Amniotic stem cell (primary cell): ENCODE results near the gene PRKN.

Source experiments
- DNase-seq: peaks from one replicate; lab custom pipeline; 2025; lab: John Stamatoyannopoulos, UW

The PRKN gene

GRCh38 chr6:161376367-161376766 lies 1351.2 kb downstream of the PRKN start:
- DNase-seq = no peak

DNA sequence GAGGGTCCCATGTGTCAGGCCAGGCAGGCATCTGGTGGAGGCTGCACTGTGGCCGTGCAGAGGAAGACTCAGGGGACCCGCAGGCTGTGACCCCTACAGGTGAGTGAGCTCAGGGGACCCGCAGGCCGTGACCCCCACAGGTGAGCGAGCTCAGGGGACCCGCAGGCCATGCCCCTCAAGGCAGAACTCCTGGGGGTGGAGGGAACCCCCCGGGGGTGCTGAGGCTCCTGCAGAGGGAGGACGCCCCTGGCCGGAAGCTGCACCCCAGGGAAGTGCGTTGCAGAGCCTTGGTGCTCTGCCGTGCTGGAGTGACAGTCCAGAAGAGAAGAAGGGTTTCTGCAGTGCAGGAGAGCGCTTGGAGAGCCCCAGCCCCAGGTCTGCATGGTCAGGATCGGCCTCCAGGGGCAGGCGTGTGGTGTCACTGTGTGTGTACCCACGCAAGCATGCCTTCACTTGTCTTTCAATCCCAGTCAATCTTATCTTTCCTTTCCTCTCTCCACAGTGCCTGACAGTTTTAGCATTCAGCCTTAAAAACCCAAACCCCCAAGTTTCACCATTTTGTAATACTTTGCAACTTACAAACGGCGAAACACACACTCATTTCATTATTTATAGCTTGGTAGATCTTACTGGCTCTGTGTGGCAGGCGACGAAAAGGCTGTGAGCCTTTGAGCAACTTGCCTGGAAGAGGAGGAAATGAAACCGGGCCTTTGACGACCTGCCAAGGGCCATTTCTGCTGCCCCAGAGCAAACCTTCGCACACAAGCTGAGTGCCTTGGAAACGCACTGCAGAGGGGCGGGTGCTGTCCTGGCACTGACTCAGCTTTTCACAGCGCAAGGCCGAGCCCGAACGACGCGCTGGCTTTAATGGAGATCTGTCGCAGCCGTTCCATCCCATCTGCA lies 1352.3 kb downstream of the PRKN start:
- no peak for DNase-seq

GRCh38 chr6:161373905-161374451 lies 1353.6 kb downstream of the PRKN start:
- no peak for DNase-seq

DNA sequence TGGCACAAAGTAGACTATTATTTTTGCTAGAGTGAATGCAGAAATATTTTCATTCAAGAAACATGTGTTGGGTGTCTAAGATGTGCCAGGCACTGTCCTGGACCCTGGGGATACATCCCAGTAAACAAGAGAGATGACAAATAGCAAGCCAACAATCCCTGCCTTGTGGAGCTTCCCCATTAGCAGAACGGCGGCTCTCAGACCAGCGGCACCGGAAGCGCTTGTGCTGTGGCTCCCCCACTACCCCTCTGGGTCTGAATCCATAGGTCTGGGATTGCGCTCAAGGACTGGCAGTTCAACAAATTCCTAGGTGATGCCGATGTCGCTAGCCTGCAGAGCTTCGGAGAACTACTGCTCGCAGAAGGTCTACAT lies 1355.2 kb downstream of the PRKN start:
- no peak for DNase-seq

DNA sequence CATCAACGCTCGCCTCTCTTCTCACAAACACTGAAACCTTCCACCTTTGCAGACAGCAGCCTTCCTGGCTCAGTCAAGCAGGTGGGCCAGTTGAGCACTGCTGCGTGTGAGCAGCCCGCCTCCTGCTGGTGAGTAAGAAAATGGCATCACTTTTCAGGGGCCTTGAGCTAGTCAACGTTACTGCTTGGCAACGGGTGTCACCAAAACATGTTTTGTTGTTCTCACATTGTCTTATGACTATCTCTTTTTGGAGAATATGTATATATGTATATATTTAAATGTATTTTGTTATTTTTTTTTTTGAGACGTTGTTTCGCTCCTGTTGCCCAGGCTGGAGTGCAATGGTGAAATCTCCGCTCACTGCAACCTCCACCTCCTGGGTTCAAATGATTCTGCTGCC lies 1356.7 kb downstream of the PRKN start:
- DNase-seq = no peak

DNA sequence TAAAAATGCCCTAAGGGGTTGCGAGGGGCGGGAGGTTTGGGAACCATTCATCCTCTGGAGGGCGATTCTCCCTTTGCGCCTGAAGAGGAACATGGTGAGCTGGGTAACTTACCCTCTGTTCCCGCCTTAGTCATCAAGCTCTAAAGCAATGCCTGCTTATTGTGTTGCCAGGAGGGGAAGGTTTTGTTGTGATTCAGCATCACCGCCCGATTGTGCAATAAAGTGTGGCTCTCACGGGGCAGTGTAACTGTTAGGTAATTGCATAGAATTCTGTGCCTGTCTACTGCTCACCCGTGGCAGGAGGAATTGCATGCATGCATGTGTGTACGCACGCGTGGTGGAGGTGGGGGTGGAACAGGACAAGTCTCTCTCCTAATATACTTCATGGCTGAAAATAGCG lies 1358.2 kb downstream of the PRKN start:
- DNase-seq = no peak

DNA sequence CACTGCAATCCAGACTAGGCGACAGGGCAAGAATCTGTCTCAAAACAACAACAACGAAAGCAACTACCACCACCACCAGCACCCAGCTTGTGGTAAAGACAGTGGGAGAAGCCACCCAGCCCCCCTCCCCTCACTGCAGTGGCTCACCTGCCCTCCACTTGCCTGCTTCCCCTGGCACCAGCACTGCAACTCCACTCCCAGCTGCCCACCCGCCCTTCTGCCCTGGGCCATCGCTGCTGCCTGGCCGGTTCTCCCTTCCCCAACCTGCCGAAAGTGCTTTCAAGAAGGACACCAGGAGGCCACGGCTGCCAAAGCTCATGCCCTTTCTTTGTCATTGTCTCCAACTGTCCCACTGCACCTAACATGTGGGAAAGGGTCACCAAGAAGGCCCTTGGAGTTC lies 1359.1 kb downstream of the PRKN start:
- no peak for DNase-seq

DNA sequence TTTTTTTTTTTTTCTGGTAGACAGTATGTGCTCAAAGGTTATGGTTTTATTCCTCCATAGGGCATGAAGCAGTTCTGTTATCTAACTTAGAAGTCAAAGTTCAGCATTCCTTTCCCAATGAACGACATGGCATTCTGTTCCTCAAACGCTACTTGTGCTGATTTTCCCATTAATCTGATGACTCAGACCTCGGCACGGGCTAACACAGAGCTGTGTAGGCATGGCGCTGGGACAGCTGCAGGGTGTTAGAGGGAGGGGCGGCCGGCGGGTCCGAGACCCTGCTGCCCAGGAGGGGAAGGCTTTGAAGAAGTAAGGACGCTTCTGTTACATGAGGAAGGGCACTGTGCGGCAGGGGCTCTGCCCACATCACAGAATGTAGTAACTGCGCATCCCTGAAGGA lies 1360.1 kb downstream of the PRKN start:
- no peak for DNase-seq

- no peak for DNase-seq
These were observed 1361.2 kb downstream of the PRKN start for GRCh38 chr6:161366301-161366923.

DNA sequence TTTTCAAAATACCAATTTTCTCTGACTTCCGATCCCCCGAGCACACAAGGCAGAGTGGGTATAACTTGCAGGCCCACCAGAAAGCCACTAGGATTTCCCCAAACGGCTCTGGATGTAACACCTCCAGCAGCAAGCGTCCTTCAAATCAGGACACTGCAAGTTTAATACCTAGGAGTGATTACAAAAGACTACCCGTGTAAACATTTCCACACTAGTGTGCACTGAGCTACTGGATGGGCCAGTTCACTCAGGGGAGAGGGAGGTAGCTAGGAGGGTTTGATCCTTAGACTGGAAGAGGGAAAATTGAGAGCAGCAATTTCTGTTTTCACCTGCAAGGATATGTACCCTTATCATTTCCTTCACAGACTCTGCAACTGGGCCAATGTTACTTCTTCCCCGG lies 1361.9 kb downstream of the PRKN start:
- DNase-seq = no peak

DNA sequence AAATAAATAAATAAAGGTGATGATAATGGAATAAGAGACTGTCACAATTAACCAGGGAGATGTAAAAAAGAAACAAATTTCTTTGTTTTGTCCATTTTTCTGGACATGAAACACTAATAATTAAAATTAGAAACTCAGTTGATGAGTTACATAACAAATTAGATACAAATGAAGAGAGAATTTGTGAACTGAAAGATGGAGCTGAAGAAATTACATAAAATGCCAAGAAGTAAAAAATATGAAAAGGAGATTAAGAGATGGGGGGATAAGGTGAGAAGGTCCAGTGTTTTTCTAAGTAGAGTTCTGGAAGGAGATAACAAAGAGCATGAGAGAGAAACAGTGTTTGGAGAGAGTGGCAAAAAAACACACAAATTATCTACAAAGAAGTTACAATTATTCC lies 1364.3 kb downstream of the PRKN start:
- no peak for DNase-seq

DNA sequence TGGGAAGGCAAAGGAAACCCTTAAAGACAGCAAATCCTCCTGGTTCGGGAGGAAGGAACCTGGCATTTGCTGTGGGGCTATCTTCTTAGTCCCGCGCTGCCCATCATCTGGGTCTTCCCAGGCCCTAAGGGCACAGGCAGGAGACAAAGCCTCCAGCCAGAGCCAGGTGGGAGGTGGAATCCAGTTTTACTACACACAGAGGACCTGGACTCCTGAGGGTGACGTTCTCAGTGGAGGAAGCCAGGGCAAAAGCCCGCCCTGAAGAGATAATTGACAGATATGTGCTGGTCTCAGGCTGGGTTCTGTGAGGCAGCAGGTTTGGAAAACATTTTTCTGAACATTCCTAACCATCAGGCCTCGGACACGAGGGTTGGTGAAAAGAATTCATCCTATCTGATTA lies 1365.3 kb downstream of the PRKN start:
- DNase-seq = no peak

GRCh38 chr6:161361529-161361928 lies 1366.0 kb downstream of the PRKN start:
- DNase-seq = no peak

- no peak for DNase-seq
These were observed 1367.0 kb downstream of the PRKN start for GRCh38 chr6:161360520-161360919.

GRCh38 chr6:161359618-161359945 lies 1368.0 kb downstream of the PRKN start:
- DNase-seq = no peak

GRCh38 chr6:161356167-161356854 lies 1371.3 kb downstream of the PRKN start:
- no peak for DNase-seq

GRCh38 chr6:161355696-161356095 lies 1371.9 kb downstream of the PRKN start:
- DNase-seq = no peak

- DNase-seq = no peak
These were observed 1372.6 kb downstream of the PRKN start for GRCh38 chr6:161354956-161355355.

GRCh38 chr6:161354276-161354840 lies 1373.2 kb downstream of the PRKN start:
- no peak for DNase-seq

DNA sequence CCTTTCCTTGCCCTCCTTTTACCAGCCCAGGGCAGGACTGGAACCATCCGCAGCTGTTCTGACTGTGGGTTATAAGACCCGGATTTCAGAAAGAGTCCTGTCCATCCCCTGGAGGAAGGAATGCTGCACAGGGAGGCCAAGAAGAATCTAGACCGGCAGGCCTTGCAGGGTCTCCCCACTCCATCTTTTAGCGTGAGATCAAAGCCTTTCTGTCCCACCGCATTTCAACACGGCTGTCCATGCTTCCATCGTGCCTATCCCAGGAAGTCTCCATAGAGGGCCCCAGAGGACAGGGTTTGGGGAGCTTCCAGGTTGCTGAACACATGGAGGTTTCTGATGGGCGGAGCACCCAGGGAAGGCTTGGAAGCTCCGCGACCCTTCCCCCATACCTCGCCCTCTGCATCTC lies 1374.4 kb downstream of the PRKN start:
- no peak for DNase-seq

GRCh38 chr6:161351858-161352257 lies 1375.7 kb downstream of the PRKN start:
- DNase-seq = no peak

DNA sequence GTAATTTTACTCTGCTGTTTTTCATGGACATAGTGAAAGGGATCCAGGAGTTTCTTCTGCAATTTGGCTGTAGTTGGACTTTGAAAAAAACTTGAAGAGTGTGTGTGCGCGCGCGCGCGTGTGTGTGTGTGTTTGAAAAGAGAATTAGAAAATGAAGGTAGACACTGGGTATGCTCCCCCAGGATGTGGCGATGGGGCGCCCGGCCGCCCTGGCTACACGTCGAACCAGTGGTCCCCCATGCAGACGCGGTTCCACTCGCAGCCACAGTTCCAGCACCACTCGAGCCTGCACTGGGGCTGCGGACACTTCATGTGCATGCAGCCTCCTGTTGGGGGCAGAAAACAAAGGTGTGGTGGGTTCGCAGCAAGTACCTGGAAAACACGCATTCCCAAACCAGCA lies 1377.7 kb downstream of the PRKN start:
- no peak for DNase-seq

DNA sequence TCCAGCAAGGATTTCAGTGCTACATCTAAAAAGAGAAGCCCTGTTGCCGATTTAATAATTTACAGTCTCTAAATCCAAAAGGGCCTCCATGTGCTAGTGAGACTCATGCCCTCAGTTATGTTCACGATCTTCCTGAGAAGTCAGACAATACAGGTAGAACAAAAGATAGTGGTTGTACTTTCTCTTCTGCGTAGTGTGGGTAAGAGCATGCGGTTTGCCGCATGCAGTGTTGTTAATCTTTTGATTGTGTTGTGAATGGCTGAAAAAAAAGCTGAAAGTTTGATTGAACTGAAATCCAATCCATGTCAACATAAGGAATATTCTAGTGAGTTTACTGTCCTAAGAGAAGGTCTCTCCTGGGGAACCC lies 1379.0 kb downstream of the PRKN start:
- DNase-seq = no peak
